Measurements from ENCODE around the gene NHLH1.

Gene NHLH1

GRCh38 chr1:160407839-160408801, 41.2 kb downstream of the NHLH1 start:
- H3K27ac Mint-ChIP-seq: no peak overlapping the region
- no peaks in the 10 kb centered on the region for H3K36me3 Mint-ChIP-seq (ENCODE audit: low read depth)
- H3K4me1 Mint-ChIP-seq: no peaks in the 10 kb centered on the region
- no peaks in the 10 kb centered on the region for H3K9me3 Mint-ChIP-seq
- H3K27me3 Mint-ChIP-seq: no peaks in the 10 kb centered on the region
- ATAC-seq (no peak), DNase-seq (no peak)
- H3K4me3 Mint-ChIP-seq: no peak overlapping the region

- DNase-seq (no peak), ATAC-seq (no peak)
- no peak overlapping the region for H3K4me3 Mint-ChIP-seq
- H3K27me3 Mint-ChIP-seq: no peaks in the 10 kb centered on the region
- H3K36me3 Mint-ChIP-seq (ENCODE audit: low read depth): no peaks in the 10 kb centered on the region
- H3K4me1 Mint-ChIP-seq: no peaks in the 10 kb centered on the region
- H3K9me3 Mint-ChIP-seq: no peaks in the 10 kb centered on the region
- no peak overlapping the region for H3K27ac Mint-ChIP-seq
Observed at GRCh38 chr1:160408864-160409263, 42.0 kb downstream of the NHLH1 start.

- Mint-ChIP-seq H3K4me1 (no peaks in the 10 kb centered on the region), H3K27me3 (no peaks in the 10 kb centered on the region), H3K36me3 (ENCODE audit: low read depth) (no peaks in the 10 kb centered on the region), H3K4me3 (no peak overlapping the region), H3K9me3 (no peaks in the 10 kb centered on the region), H3K27ac (no peak overlapping the region)
- no peak for DNase-seq
- no peak for ATAC-seq
Observed at GRCh38 chr1:160409486-160409885, 42.6 kb downstream of the NHLH1 start.

- Mint-ChIP-seq H3K4me3 (no peak overlapping the region), H3K27ac (no peak overlapping the region), H3K9me3 (no peaks in the 10 kb centered on the region), H3K4me1 (no peaks in the 10 kb centered on the region), H3K27me3 (no peaks in the 10 kb centered on the region), H3K36me3 (ENCODE audit: low read depth) (no peaks in the 10 kb centered on the region)
- DNase-seq: no peak
- ATAC-seq: no peak
Observed at GRCh38 chr1:160410406-160411005, 43.6 kb downstream of the NHLH1 start.

- Mint-ChIP-seq H3K36me3 (ENCODE audit: low read depth) (no peaks in the 10 kb centered on the region), H3K4me1 (no peaks in the 10 kb centered on the region), H3K27me3 (no peaks in the 10 kb centered on the region), H3K27ac (no peak overlapping the region), H3K4me3 (no peak overlapping the region), H3K9me3 (no peaks in the 10 kb centered on the region)
- DNase-seq (no peak), ATAC-seq (no peak)
Observed at GRCh38 chr1:160411271-160412027, 44.6 kb downstream of the NHLH1 start.

GRCh38 chr1:160412028-160412362, 45.1 kb downstream of the NHLH1 start:
- ATAC-seq: no peak
- no peaks in the 10 kb centered on the region for H3K9me3 Mint-ChIP-seq
- no peak overlapping the region for H3K4me3 Mint-ChIP-seq
- no peak overlapping the region for H3K27ac Mint-ChIP-seq
- DNase-seq: no peak
- H3K4me1 Mint-ChIP-seq: no peaks in the 10 kb centered on the region
- H3K27me3 Mint-ChIP-seq: no peaks in the 10 kb centered on the region
- H3K36me3 Mint-ChIP-seq (ENCODE audit: low read depth): no peaks in the 10 kb centered on the region

- H3K36me3 Mint-ChIP-seq (ENCODE audit: low read depth): no peaks in the 10 kb centered on the region
- DNase-seq (no peak), ATAC-seq (no peak)
- H3K4me3 Mint-ChIP-seq: no peak overlapping the region
- no peaks in the 10 kb centered on the region for H3K27me3 Mint-ChIP-seq
- no peaks in the 10 kb centered on the region for H3K4me1 Mint-ChIP-seq
- no peak overlapping the region for H3K27ac Mint-ChIP-seq
- no peaks in the 10 kb centered on the region for H3K9me3 Mint-ChIP-seq
Observed at GRCh38 chr1:160413716-160414115, 46.8 kb downstream of the NHLH1 start.

- H3K27ac Mint-ChIP-seq: no peak overlapping the region
- H3K36me3 Mint-ChIP-seq (ENCODE audit: low read depth): no peaks in the 10 kb centered on the region
- H3K9me3 Mint-ChIP-seq: no peaks in the 10 kb centered on the region
- no peak overlapping the region for H3K4me3 Mint-ChIP-seq
- no peaks in the 10 kb centered on the region for H3K27me3 Mint-ChIP-seq
- ATAC-seq: no peak
- no peaks in the 10 kb centered on the region for H3K4me1 Mint-ChIP-seq
- no peak for DNase-seq
Observed at GRCh38 chr1:160414881-160415280, 48.0 kb downstream of the NHLH1 start.

GRCh38 chr1:160415696-160416290, 48.9 kb downstream of the NHLH1 start:
- no peak overlapping the region for H3K27ac Mint-ChIP-seq
- no peaks in the 10 kb centered on the region for H3K4me1 Mint-ChIP-seq
- no peaks in the 10 kb centered on the region for H3K9me3 Mint-ChIP-seq
- no peak for DNase-seq
- ATAC-seq: no peak
- no peaks in the 10 kb centered on the region for H3K36me3 Mint-ChIP-seq (ENCODE audit: low read depth)
- peaks cover 3% of the 10 kb centered on the region for H3K27me3 Mint-ChIP-seq
- no peak overlapping the region for H3K4me3 Mint-ChIP-seq

- Mint-ChIP-seq H3K4me3 (no peak overlapping the region), H3K27ac (no peak overlapping the region), H3K36me3 (ENCODE audit: low read depth) (no peaks in the 10 kb centered on the region), H3K9me3 (no peaks in the 10 kb centered on the region), H3K4me1 (no peaks in the 10 kb centered on the region), H3K27me3 (peaks cover 3% of the 10 kb centered on the region)
- no peak for ATAC-seq
- no peak for DNase-seq
Observed at GRCh38 chr1:160416369-160416768, 49.5 kb downstream of the NHLH1 start.

GRCh38 chr1:160418483-160418882, 51.6 kb downstream of the NHLH1 start:
- no peak overlapping the region for H3K27ac Mint-ChIP-seq
- no peak overlapping the region for H3K4me3 Mint-ChIP-seq
- H3K27me3 Mint-ChIP-seq: peaks cover 3% of the 10 kb centered on the region
- no peaks in the 10 kb centered on the region for H3K4me1 Mint-ChIP-seq
- no peaks in the 10 kb centered on the region for H3K36me3 Mint-ChIP-seq (ENCODE audit: low read depth)
- ATAC-seq (no peak), DNase-seq (no peak)
- no peaks in the 10 kb centered on the region for H3K9me3 Mint-ChIP-seq

GRCh38 chr1:160419150-160419837, 52.4 kb downstream of the NHLH1 start:
- no peak overlapping the region for H3K4me3 Mint-ChIP-seq
- no peak overlapping the region for H3K27ac Mint-ChIP-seq
- H3K4me1 Mint-ChIP-seq: no peaks in the 10 kb centered on the region
- DNase-seq: no peak
- H3K9me3 Mint-ChIP-seq: no peaks in the 10 kb centered on the region
- ATAC-seq: no peak
- H3K36me3 Mint-ChIP-seq (ENCODE audit: low read depth): no peaks in the 10 kb centered on the region
- H3K27me3 Mint-ChIP-seq: peaks cover 3% of the 10 kb centered on the region

- Mint-ChIP-seq H3K27me3 (peaks cover 3% of the 10 kb centered on the region), H3K36me3 (ENCODE audit: low read depth) (no peaks in the 10 kb centered on the region), H3K4me1 (no peaks in the 10 kb centered on the region), H3K27ac (no peak overlapping the region), H3K9me3 (no peaks in the 10 kb centered on the region), H3K4me3 (no peak overlapping the region)
- DNase-seq (no peak), ATAC-seq (no peak)
Observed at GRCh38 chr1:160419838-160420169, 52.9 kb downstream of the NHLH1 start.
